ENCODE results near the gene DYRK1B.

DYRK1B gene

GRCh38 chr19:39858541-39858940 is 24.6 kb upstream of the DYRK1B start:
- DNase-seq (ENCODE audit: low read depth in 2 of 2), result no peak

- DNase-seq (ENCODE audit: low read depth in 2 of 2), result no peak
These were observed 18.9 kb upstream of the DYRK1B start for GRCh38 chr19:39852882-39853281.

GRCh38 chr19:39850892-39851291 is 16.9 kb upstream of the DYRK1B start:
- no peak for DNase-seq (ENCODE audit: low read depth in 2 of 2)

- no peak for DNase-seq (ENCODE audit: low read depth in 2 of 2)
These were observed 14.4 kb upstream of the DYRK1B start for GRCh38 chr19:39848392-39848791.

- DNase-seq (ENCODE audit: low read depth in 2 of 2), result no peak
These were observed 13.6 kb upstream of the DYRK1B start for GRCh38 chr19:39847525-39847924.

- DNase-seq (ENCODE audit: low read depth in 2 of 2), result no peak
These were observed 12.9 kb upstream of the DYRK1B start for GRCh38 chr19:39846678-39847486.

- peak; percentile 93 to 96 for DNase-seq (ENCODE audit: low read depth in 2 of 2)
These were observed 12.1 kb upstream of the DYRK1B start, which contains the start of gene FBL for GRCh38 chr19:39845933-39846677. FBL (minus strand) TSS chr19:39846379; CDS start chr19:39846300, 79 bp downstream.

- no peak for DNase-seq (ENCODE audit: low read depth in 2 of 2)
These were observed 11.6 kb upstream of the DYRK1B start for GRCh38 chr19:39845584-39845932.

GRCh38 chr19:39845172-39845571 is 11.2 kb upstream of the DYRK1B start:
- no peak for DNase-seq (ENCODE audit: low read depth in 2 of 2)

- DNase-seq (ENCODE audit: low read depth in 2 of 2), result no peak
These were observed 10.2 kb upstream of the DYRK1B start for GRCh38 chr19:39843919-39844793.

GRCh38 chr19:39842693-39843435 is 8.9 kb upstream of the DYRK1B start:
- DNase-seq (ENCODE audit: low read depth in 2 of 2), result no peak

- no peak for DNase-seq (ENCODE audit: low read depth in 2 of 2)
These were observed 7.1 kb upstream of the DYRK1B start for GRCh38 chr19:39841041-39841440.

- DNase-seq (ENCODE audit: low read depth in 2 of 2), result no peak
These were observed 6.5 kb upstream of the DYRK1B start for GRCh38 chr19:39840492-39840891.

GRCh38 chr19:39839678-39840327 is 5.8 kb upstream of the DYRK1B start:
- no peak for DNase-seq (ENCODE audit: low read depth in 2 of 2)

GRCh38 chr19:39838569-39838968 is 4.6 kb upstream of the DYRK1B start:
- no peak for DNase-seq (ENCODE audit: low read depth in 2 of 2)

- no peak for DNase-seq (ENCODE audit: low read depth in 2 of 2)
These were observed 4.0 kb upstream of the DYRK1B start for GRCh38 chr19:39837978-39838377.

- DNase-seq (ENCODE audit: low read depth in 2 of 2), result no peak
These were observed 402 bp upstream of the DYRK1B start for GRCh38 chr19:39834287-39834841.

GRCh38 chr19:39833160-39833463 is 850 bp downstream of the DYRK1B start:
- no peak for DNase-seq (ENCODE audit: low read depth in 2 of 2)

- no peak for DNase-seq (ENCODE audit: low read depth in 2 of 2)
These were observed 1.4 kb downstream of the DYRK1B start for GRCh38 chr19:39832341-39833083.

GRCh38 chr19:39831679-39832078 is 2.3 kb downstream of the DYRK1B start:
- DNase-seq (ENCODE audit: low read depth in 2 of 2), result no peak

Data from stimulated activated CD8-positive, alpha-beta memory T cell treated with anti-CD3 and anti-CD28 coated beads, Interleukin-15, amount 100 ng/mL, for 4 hours (primary cell).